ENCODE data around the gene ATG2B. TPM values are rescaled to one million over a fixed set of nuclear protein-coding genes. Genes with fewer than 3 reads are reported as not detected.
A peak's percentile ranks its signal among the peaks of the same experiment; 100 is the strongest.

ATG2B gene
- total RNA-seq, 1 experiment from 2014 or later: 11.6 TPM

DNA sequence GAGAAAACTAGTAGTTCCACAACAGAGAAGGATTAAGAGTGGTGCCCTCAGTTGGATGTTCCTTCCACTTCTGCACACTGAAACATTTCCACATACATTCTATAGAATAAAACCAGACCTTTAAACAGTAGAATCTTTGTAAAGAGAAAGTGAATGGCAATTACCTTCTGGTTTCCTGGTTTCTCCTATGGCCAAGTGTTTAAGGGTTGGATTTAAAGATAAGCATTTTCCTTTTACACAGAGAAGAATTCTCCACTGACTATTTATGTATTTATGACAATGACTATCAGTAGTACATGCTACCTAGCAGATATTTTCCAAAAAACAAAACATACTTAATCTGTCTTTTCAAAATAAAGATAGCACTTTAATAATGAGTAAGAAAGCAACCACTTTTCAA, 3.2 kb downstream of the ATG2B start:
- Histone ChIP-seq H3K79me2 (ENCODE audit: low read length) (peaks cover 70% of the 10 kb centered on the region), H3K4me1 (ENCODE audit: insufficient read depth, low read length) (peaks cover 19% of the 10 kb centered on the region), H3K4me3 (ENCODE audit: low read length) (no peak overlapping the region), H3F3A (ENCODE audit: low read length, unreplicated experiment) (no peaks in the 10 kb centered on the region), H3K4me2 (ENCODE audit: low read length) (0 out of 2 replicates have a peak overlapping the region, but pooled peaks have one; percentile 5), H3K27me3 (ENCODE audit: low read length) (no peaks in the 10 kb centered on the region), H3K27ac (ENCODE audit: low read length) (no peak overlapping the region), H3K9ac (ENCODE audit: low read length) (no peak overlapping the region), H2AFZ (ENCODE audit: low read length) (no peak overlapping the region), H3K9me2 (replicated peaks; ENCODE audit: low read length) (no peaks in the 10 kb centered on the region), H4K20me1 (ENCODE audit: low read length) (peaks cover 5% of the 10 kb centered on the region; the same call in 1 of the 2 replicates), H3K9me3 (ENCODE audit: low read length) (no peaks in the 10 kb centered on the region), H3K36me3 (ENCODE audit: low read depth, low read length) (no peaks in the 10 kb centered on the region)
- DNase-seq (no peak), ATAC-seq (no peak)
- CTCF ChIA-PET: no interaction called here
- TF ChIP-seq EZH2phosphoT487 (IDR thresholded peaks at IDR 0.05; ENCODE audit: borderline replicate concordance, low read length): no peak
- no peak for TF ChIP-seq EZH2 (IDR thresholded peaks at IDR 0.05; ENCODE audit: low read length, unreplicated experiment)
- TF ChIP-seq, protein P1, sequence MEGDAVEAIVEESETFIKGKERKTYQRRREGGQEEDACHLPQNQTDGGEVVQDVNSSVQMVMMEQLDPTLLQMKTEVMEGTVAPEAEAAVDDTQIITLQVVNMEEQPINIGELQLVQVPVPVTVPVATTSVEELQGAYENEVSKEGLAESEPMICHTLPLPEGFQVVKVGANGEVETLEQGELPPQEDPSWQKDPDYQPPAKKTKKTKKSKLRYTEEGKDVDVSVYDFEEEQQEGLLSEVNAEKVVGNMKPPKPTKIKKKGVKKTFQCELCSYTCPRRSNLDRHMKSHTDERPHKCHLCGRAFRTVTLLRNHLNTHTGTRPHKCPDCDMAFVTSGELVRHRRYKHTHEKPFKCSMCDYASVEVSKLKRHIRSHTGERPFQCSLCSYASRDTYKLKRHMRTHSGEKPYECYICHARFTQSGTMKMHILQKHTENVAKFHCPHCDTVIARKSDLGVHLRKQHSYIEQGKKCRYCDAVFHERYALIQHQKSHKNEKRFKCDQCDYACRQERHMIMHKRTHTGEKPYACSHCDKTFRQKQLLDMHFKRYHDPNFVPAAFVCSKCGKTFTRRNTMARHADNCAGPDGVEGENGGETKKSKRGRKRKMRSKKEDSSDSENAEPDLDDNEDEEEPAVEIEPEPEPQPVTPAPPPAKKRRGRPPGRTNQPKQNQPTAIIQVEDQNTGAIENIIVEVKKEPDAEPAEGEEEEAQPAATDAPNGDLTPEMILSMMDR (conservative IDR thresholded peaks at IDR 0.05; ENCODE audit: low read depth, low read length): no peak
- no TSS peak for BruUV-seq (replicated peaks)
- POLR2A ChIA-PET (ENCODE audit: unreplicated experiment): no interaction called here
- intact Hi-C loops (cut with micrococcal nuclease): loop anchor here (5.0 to 10.0 kb wide), 3 partner anchors 55 to 142 kb away; partner anchors contain the start of gene PAPOLA

DNA sequence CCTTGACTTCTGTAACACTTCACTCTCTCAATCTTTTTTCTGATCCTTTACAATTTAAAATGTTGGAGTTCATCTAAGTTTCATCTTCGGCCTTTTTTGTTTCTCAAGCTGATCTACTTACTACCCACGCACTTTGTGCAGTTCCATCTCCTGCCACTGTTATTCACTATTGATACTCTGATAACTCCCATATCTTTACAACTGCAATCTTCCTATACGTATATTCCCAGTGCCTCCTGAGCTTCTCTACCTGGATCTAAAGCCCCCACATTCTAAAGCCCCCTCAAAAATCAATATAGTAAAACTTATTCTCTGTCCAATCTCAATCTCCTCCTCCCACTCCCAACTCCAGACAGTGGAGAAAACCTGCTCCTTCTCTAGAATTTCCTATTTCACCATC, 5.9 kb downstream of the ATG2B start:
- no peak overlapping the region for H3K4me3 ChIP-seq (ENCODE audit: low read length)
- no peak for DNase-seq
- no TSS peak for BruUV-seq (replicated peaks)
- no peak overlapping the region for H3K27ac ChIP-seq (ENCODE audit: low read length)
- no peaks in the 10 kb centered on the region for H3K36me3 ChIP-seq (ENCODE audit: low read depth, low read length)
- H3K9me3 ChIP-seq (ENCODE audit: low read length): no peaks in the 10 kb centered on the region
- ATAC-seq: no peak
- no peak overlapping the region for H2AFZ ChIP-seq (ENCODE audit: low read length)
- TF ChIP-seq, protein P1 (conservative IDR thresholded peaks at IDR 0.05; ENCODE audit: low read depth, low read length): no peak
- no peak for TF ChIP-seq EZH2 (IDR thresholded peaks at IDR 0.05; ENCODE audit: low read length, unreplicated experiment)
- TF ChIP-seq EZH2phosphoT487 (IDR thresholded peaks at IDR 0.05; ENCODE audit: borderline replicate concordance, low read length): no peak
- H3K9ac ChIP-seq (ENCODE audit: low read length): no peak overlapping the region
- intact Hi-C loops (cut with micrococcal nuclease): no loop called here
- no peaks in the 10 kb centered on the region for H3K9me2 ChIP-seq (replicated peaks; ENCODE audit: low read length)
- POLR2A ChIA-PET (ENCODE audit: unreplicated experiment): no interaction called here
- CTCF ChIA-PET: no interaction called here
- H3K4me1 ChIP-seq (ENCODE audit: insufficient read depth, low read length): peaks cover 12% of the 10 kb centered on the region
- no peaks in the 10 kb centered on the region for H3K27me3 ChIP-seq (ENCODE audit: low read length)
- H3F3A ChIP-seq (ENCODE audit: low read length, unreplicated experiment): no peaks in the 10 kb centered on the region
- no peak overlapping the region for H3K4me2 ChIP-seq (ENCODE audit: low read length)
- H3K79me2 ChIP-seq (ENCODE audit: low read length): peaks cover 46% of the 10 kb centered on the region
- no peaks in the 10 kb centered on the region for H4K20me1 ChIP-seq (ENCODE audit: low read length)

DNA sequence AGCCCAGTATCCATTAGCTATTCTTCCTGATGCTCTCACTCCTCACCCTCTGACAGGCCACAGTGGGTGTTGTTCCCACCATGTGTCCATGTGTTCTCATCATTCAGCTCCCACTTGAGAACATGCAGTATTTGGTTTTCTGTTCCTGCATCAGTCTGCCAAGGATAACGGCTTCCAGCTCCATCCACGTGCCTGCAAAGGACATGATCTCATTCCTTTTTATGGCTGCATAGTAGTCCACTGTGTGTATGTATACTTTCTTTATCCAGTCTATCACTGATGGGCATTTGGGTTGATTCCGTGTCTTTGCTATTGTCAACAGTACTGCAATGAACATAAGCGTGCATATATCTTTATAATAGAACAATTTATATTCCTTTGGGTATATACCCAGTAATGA, 8.9 kb downstream of the ATG2B start:
- no peaks in the 10 kb centered on the region for H3K9me2 ChIP-seq (replicated peaks; ENCODE audit: low read length)
- no peaks in the 10 kb centered on the region for H3K9me3 ChIP-seq (ENCODE audit: low read length)
- CTCF ChIA-PET: no interaction called here
- H3F3A ChIP-seq (ENCODE audit: low read length, unreplicated experiment): no peaks in the 10 kb centered on the region
- H4K20me1 ChIP-seq (ENCODE audit: low read length): no peaks in the 10 kb centered on the region
- BruUV-seq (replicated peaks): no TSS peak
- no peak overlapping the region for H3K9ac ChIP-seq (ENCODE audit: low read length)
- H3K4me1 ChIP-seq (ENCODE audit: insufficient read depth, low read length): no peaks in the 10 kb centered on the region
- no peak overlapping the region for H3K4me3 ChIP-seq (ENCODE audit: low read length)
- H3K36me3 ChIP-seq (ENCODE audit: low read depth, low read length): no peaks in the 10 kb centered on the region
- no peaks in the 10 kb centered on the region for H3K27me3 ChIP-seq (ENCODE audit: low read length)
- H3K27ac ChIP-seq (ENCODE audit: low read length): no peak overlapping the region
- H2AFZ ChIP-seq (ENCODE audit: low read length): no peak overlapping the region
- ATAC-seq (no peak), DNase-seq (no peak)
- H3K4me2 ChIP-seq (ENCODE audit: low read length): no peak overlapping the region
- H3K79me2 ChIP-seq (ENCODE audit: low read length): peaks cover 17% of the 10 kb centered on the region
- intact Hi-C loops (cut with micrococcal nuclease): no loop called here
- no peak for TF ChIP-seq EZH2phosphoT487 (IDR thresholded peaks at IDR 0.05; ENCODE audit: borderline replicate concordance, low read length)
- TF ChIP-seq, protein P1 (conservative IDR thresholded peaks at IDR 0.05; ENCODE audit: low read depth, low read length): no peak
- no peak for TF ChIP-seq EZH2 (IDR thresholded peaks at IDR 0.05; ENCODE audit: low read length, unreplicated experiment)
- POLR2A ChIA-PET (ENCODE audit: unreplicated experiment): no interaction called here
